Globus pallidus (tissue), 1 donor: ENCODE data around the gene SCGN.
A peak's percentile ranks its signal among the peaks of the same experiment; 100 is the strongest.

Source experiments
- DNase-seq: peaks from one replicate; pipeline ENCODE4 v3.0.0-alpha.2; 2015; ENCODE audit warnings: low spot score

Gene SCGN

GRCh38 chr6:25652007-25652515, at the start of gene SCGN:
Gene SCGN, plus strand, starts transcription at chr6:25652215. Its CDS starts 189 bp downstream, at chr6:25652404.
- DNase-seq, result peak; percentile 2

DNA sequence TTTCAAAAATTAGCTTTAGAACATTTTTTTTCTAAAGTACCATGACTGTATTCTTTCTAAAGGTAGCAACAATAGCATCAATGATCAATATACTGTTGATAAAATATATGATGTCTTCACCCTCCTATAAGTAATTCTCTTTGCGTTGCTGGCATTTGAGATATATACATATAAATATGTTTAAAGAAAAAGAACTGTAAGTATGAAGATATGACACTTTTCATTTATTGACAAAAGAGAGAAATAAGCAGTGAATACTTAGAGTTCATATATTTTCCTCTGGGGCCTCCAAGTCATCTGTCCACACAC, 49.4 kb upstream of the SCGN start:
- no peak for DNase-seq

DNA sequence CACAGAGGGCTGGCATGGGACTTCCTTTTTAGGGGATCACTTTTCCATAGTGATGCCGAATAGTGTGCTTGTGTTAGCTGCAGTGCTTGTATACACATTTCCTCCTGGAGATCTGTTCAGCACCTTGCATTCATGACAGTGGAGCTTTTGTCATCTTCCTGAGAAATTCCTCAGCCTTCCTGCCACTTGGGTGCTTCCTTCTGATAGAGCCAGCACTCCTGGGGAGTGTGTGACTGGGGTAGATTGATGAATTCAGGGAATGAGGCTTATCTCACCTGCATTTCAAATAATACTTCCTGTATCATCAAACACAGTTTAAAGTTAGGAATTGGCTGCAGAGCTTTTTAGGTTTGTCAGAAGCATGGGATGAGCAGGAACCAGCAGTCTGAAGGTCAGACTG, 48.8 kb upstream of the SCGN start:
- DNase-seq, result no peak

DNA sequence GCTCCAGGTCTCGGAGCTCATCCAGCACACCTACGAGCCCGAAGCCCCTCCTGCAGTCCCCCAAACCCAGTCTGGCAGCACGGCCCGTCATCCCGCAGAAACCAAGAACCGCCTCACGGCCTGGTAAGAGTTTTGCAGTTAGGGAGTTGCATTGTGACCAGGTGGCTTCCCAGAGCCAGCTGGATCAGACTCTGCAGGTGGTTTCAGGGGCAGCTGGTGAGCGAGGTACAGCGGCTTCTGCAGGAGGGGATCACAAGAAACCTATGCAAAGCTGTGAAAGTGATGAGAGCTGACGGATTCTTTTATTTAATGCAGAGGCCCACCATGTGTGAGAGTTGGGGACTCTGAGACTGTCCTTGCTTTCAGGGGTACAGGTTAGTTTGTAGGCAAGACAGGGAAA, 45.9 kb upstream of the SCGN start:
- no peak for DNase-seq

DNA sequence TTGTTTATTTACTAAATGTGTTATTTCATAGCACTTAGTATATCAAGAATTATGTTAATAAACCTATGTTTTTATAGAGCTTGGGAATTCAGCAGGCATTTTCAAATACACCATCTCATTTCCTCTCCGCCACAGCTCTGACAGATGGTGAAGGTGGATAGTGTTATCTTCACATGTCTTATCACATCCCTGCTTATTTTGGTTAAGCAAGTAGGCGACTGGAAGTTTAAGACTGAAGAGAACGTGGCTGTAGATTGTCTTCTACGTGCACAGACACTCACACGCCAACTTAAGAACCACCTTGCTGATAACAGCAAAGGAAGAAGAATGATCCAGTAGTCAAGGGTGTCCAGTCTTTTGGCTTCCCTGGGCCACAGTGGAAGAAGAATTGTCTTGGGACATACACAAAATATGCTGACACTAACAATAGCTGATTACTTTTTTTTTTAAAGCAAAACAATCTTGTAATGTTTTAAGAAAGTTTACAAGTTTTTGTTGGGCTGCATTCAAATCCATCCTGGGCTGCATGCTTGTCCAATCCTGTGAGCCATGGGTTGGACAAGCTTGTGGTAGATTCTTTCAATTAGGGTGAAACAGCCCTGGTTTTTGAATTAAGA, 43.3 kb upstream of the SCGN start:
- no peak for DNase-seq

GRCh38 chr6:25612666-25613065, 39.3 kb upstream of the SCGN start:
- DNase-seq, result no peak

GRCh38 chr6:25613415-25613814, 38.6 kb upstream of the SCGN start:
- no peak for DNase-seq

GRCh38 chr6:25614052-25614451, 38.0 kb upstream of the SCGN start:
- no peak for DNase-seq

GRCh38 chr6:25615471-25615870, 36.5 kb upstream of the SCGN start:
- no peak for DNase-seq

- DNase-seq, result no peak
Measured at GRCh38 chr6:25617997-25618396, 34.0 kb upstream of the SCGN start.

- no peak for DNase-seq
Measured at GRCh38 chr6:25619217-25619616, 32.8 kb upstream of the SCGN start.

DNA sequence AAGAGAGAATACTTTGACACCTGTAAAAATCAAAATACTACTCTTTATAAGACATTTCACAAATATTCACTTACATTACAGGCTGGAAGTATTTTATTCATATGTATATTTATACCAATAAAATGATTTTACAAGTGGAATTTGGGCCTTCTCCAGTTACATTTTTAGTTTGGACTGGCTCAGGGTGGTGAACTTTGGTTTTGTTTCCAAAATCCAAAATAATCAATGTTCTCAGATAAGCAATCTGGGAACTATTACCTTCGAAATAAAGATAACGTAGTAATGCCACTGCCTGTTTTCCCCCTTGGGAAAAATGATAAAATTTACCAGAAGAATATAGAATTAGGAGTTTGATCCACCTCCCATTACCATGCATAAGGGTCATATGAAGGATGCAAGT, 31.6 kb upstream of the SCGN start:
- no peak for DNase-seq

- no peak for DNase-seq
Measured at GRCh38 chr6:25623065-25623464, 28.9 kb upstream of the SCGN start.

DNA sequence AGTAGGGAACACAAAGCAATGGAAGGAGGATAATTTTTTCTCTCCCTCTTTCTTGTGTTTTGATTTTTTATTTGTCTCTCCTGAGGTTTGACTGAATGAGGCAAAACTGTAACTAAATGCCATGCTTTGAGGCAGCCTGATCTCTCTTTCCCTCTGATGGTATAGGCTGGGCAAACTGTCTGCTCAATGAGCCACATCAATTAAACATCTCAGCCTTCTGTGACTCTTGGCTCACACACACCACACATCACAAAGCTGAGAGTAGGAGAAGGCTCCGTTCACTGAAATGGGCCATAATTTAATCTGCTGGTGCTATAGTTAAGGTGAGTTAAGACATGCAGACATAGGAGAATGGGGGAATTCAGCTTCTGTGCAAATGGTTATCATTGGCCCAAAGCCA, 28.1 kb upstream of the SCGN start:
- no peak for DNase-seq

DNA sequence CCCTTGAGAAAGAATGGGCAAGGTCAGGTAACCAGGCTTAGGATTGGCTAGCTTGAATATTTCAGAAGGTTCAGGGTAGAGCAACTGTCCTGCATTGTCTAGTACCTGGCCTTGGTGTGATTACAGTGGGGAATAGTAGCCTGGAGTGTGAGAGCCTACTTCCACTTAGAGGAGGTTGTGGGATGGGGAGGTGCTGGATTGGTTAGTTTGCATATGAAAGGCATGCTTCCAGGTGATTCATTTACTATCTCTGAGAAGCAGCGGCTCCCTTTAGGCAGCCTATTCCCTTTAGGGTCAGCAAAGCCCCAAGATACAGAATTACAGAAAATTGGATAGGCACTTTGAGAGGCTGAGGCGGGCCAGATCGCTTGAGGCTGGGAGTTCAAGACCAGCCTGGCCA, 25.0 kb upstream of the SCGN start:
- no peak for DNase-seq

GRCh38 chr6:25628471-25629197, 23.4 kb upstream of the SCGN start:
- DNase-seq, result no peak

DNA sequence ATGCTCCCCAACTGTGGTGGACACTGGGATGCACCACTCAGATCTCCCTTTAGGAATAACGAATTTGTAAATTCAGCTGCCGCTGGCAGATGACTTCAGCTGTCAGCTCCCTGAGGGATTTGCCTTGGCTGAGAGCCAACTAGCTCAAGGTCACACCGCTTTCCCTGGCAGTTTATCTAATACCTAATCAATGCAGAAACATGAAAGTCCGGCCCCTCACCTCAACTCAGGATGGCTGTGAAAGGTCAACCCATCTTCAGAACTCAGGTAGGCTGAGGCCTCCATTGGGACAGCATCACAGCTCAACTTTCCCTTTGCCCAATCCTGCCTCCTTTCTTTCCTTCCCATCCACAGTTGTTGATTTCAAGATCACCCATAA, 22.8 kb upstream of the SCGN start:
- no peak for DNase-seq

DNA sequence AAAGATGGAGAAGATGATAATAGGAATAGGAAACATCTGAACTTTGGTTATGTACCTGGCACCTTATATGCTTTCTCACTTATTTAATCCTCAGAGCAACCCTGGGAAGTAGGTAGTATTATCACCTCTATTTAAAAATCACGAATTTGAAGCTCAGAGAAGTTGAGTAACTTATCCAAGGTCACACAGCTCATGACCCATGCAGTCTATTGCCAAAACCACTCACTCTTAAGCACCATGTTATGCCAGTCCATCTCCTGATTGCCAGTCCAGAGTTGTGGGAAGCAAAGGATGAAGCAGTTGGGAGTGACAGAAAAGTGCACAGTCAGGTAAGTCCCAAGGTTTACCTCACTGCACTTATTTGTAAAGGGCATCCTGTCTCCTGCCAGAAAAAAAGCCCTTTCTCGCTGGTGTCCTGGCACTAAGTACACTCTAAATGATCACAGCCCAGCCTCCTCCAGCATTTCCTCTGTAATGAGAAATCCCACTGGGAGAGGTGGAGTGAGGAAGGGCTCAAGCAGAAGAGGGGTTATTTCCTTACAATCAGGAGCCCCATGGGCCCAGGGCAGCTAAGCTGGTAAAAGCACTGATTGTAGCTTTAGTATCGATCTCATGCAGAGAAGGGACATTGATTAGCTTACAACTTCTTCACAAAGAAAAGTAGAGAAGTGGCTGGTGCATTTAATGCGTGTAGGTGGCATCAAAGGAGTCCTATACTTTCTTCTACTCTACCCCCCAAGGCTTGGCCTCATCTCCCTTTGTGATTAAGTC, 21.3 kb upstream of the SCGN start:
- DNase-seq, result no peak

GRCh38 chr6:25635886-25636317, 16.1 kb upstream of the SCGN start:
- no peak for DNase-seq

DNA sequence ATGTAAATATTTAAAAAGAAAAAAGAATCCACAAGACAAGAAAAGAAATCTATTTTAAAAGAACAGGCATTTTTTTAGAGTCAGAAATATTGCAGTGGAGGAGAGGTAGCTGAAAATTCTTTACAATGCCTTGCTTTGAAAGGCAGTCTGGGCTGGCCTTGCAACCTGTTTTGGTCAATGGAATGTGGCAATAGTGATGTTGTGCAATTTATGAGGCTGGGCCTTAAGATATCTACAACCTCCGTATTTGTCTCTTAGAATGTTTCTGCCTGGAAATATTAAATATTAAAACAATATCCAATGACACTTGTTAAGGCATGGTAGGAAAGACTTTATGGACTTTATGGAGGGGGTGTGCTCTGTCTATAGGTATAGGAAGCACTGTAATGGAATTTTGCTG, 14.8 kb upstream of the SCGN start:
- no peak for DNase-seq

- DNase-seq, result no peak
Measured at GRCh38 chr6:25637960-25638434, 14.0 kb upstream of the SCGN start.

DNA sequence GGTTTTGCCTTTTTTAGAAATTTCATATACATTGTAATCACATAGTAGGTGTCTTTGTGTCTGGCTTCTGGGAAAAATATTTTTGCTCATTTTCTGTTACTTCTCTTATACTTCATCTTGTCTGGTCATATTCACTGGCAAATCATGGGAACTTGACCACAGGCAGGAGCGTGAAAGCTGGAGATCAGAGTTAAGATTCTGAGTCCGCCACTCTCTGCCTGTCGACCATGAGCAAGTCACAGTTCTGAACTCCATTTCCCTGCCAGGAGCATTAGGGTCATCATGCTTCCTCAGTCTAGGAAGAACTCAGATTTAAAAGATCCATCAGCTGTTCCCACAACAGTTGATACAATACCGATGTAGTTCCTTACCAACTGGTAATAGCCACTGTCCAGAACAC, 12.4 kb upstream of the SCGN start:
- DNase-seq, result no peak

DNA sequence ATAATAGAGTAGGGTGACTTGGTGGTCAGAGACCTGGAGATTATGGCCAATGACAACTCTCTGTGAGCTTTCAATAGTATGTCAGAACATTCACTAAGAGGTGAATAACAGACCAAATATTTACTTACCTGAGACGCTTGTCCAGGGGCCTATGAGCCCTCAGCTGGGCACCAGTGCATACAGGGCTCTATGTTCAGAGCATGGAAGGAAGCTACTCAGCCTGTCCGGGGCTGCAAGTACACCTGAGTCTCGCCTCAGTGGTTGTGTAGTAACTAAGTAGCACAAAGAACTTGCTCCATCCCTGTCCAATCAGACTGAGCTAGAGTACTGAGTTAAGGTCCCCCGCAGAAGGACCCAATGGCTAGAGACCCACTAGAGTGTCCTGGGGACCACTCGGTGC, 11.6 kb upstream of the SCGN start:
- DNase-seq, result no peak
